ENCODE results near the gene CCDC171. TPM values are rescaled to one million over a fixed set of nuclear protein-coding genes. Genes with fewer than 3 reads are reported as not detected.
A peak's percentile ranks its signal among the peaks of the same experiment; 100 is the strongest.
"Not testable (repeated sequence)": the region's sequence is repeated elsewhere in the genome, so short reads cannot be mapped to it uniquely, and the experiment has no call there.

CCDC171 gene
- total RNA-seq, 1 donor from 2014 or later = 28.9 TPM

GRCh38 chr9:15670246-15670645 is 117.4 kb downstream of the CCDC171 start:
- DNase-seq (ENCODE audit: low spot score in 2 of 2) = no peak
- FAIRE-seq = no peak

GRCh38 chr9:15670894-15671293 is 118.1 kb downstream of the CCDC171 start:
- DNase-seq (ENCODE audit: low spot score in 2 of 2) = no peak
- FAIRE-seq = no peak

GRCh38 chr9:15693701-15694100 is 140.9 kb downstream of the CCDC171 start:
- no peak for DNase-seq (ENCODE audit: low spot score in 2 of 2)
- no peak for FAIRE-seq

GRCh38 chr9:15696979-15697378 is 144.1 kb downstream of the CCDC171 start:
- DNase-seq (ENCODE audit: low spot score in 2 of 2) = no peak
- no peak for FAIRE-seq

- DNase-seq (ENCODE audit: low spot score in 2 of 2) = peak in 1 of 2 donors; percentile 7
- FAIRE-seq = no peak
Measured at GRCh38 chr9:15697446-15697851, 144.6 kb downstream of the CCDC171 start.

- DNase-seq (ENCODE audit: low spot score in 2 of 2); FAIRE-seq: not testable (repeated sequence)
Measured at GRCh38 chr9:15699876-15700559, 147.2 kb downstream of the CCDC171 start.

GRCh38 chr9:15707000-15707399 is 154.2 kb downstream of the CCDC171 start:
- DNase-seq (ENCODE audit: low spot score in 2 of 2) = no peak
- FAIRE-seq = no peak

GRCh38 chr9:15711531-15711930 is 158.7 kb downstream of the CCDC171 start:
- no peak for FAIRE-seq
- DNase-seq (ENCODE audit: low spot score in 2 of 2) = no peak

- FAIRE-seq (no peak), DNase-seq (ENCODE audit: low spot score in 2 of 2) (no peak)
Measured at GRCh38 chr9:15711931-15712330, 159.1 kb downstream of the CCDC171 start.

GRCh38 chr9:15714746-15715145 is 161.9 kb downstream of the CCDC171 start:
- FAIRE-seq (no peak), DNase-seq (ENCODE audit: low spot score in 2 of 2) (no peak)

- DNase-seq (ENCODE audit: low spot score in 2 of 2) = no peak
- FAIRE-seq = no peak
Measured at GRCh38 chr9:15717290-15717967, 164.6 kb downstream of the CCDC171 start.

GRCh38 chr9:15718423-15718822 is 165.6 kb downstream of the CCDC171 start:
- FAIRE-seq (no peak), DNase-seq (ENCODE audit: low spot score in 2 of 2) (no peak)

GRCh38 chr9:15720861-15721260 is 168.0 kb downstream of the CCDC171 start:
- FAIRE-seq (no peak), DNase-seq (ENCODE audit: low spot score in 2 of 2) (no peak)

- FAIRE-seq = no peak
Measured at GRCh38 chr9:15722888-15723287, 170.0 kb downstream of the CCDC171 start.

GRCh38 chr9:15724016-15724415 is 171.2 kb downstream of the CCDC171 start:
- DNase-seq (ENCODE audit: low spot score in 2 of 2) (no peak), FAIRE-seq (no peak)

More at GRCh38 chr9:15722888-15723287, 170.0 kb downstream of the CCDC171 start:
- no peak for DNase-seq (ENCODE audit: low spot score in 2 of 2)

GRCh38 chr9:15724612-15725011 is 171.8 kb downstream of the CCDC171 start:
- no peak for DNase-seq (ENCODE audit: low spot score in 2 of 2)
- no peak for FAIRE-seq

GRCh38 chr9:15725953-15726352 is 173.1 kb downstream of the CCDC171 start:
- DNase-seq (ENCODE audit: low spot score in 2 of 2) (no peak), FAIRE-seq (no peak)

- no peak for DNase-seq (ENCODE audit: low spot score in 2 of 2)
- no peak for FAIRE-seq
Measured at GRCh38 chr9:15729507-15729906, 176.7 kb downstream of the CCDC171 start.

GRCh38 chr9:15735083-15735857 is 182.4 kb downstream of the CCDC171 start:
- DNase-seq (ENCODE audit: low spot score in 2 of 2) (no peak), FAIRE-seq (no peak)

- FAIRE-seq (no peak), DNase-seq (ENCODE audit: low spot score in 2 of 2) (no peak)
Measured at GRCh38 chr9:15736569-15736968, 183.7 kb downstream of the CCDC171 start.

GRCh38 chr9:15738011-15738410 is 185.2 kb downstream of the CCDC171 start:
- DNase-seq (ENCODE audit: low spot score in 2 of 2) (no peak), FAIRE-seq (no peak)

Measured in frontal cortex (tissue), 4 donors.